ENCODE results near the gene BST1.
A peak's percentile ranks its signal among the peaks of the same experiment; 100 is the strongest.
"Not testable (repeated sequence)": the region's sequence is repeated elsewhere in the genome, so short reads cannot be mapped to it uniquely, and the experiment has no call there.

BST1 gene

DNA sequence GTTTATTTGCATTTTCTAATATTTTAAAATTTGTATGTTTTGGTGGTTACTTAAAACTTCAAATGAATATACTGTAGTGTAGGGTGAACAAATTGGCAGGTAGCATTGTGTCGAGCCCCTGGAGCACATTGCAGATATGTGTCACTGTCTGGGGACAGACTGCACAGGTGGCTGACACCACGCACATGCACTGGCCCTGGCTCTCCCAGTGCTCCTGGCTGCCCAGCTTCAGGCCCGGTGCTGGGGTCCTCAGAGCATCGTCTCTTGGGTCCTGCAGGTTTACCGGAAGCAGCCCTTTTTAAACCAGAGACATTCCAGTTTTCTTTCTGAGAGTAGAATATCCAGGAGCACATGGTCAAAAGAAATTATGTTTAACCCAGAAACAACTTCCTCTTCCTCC lies 15.6 kb downstream of the BST1 start:
- H3K27ac ChIP-seq: no peak overlapping the region
- TF ChIP-seq ZFX (IDR thresholded peaks at IDR 0.05): no peak
- TF ChIP-seq, protein P1, sequence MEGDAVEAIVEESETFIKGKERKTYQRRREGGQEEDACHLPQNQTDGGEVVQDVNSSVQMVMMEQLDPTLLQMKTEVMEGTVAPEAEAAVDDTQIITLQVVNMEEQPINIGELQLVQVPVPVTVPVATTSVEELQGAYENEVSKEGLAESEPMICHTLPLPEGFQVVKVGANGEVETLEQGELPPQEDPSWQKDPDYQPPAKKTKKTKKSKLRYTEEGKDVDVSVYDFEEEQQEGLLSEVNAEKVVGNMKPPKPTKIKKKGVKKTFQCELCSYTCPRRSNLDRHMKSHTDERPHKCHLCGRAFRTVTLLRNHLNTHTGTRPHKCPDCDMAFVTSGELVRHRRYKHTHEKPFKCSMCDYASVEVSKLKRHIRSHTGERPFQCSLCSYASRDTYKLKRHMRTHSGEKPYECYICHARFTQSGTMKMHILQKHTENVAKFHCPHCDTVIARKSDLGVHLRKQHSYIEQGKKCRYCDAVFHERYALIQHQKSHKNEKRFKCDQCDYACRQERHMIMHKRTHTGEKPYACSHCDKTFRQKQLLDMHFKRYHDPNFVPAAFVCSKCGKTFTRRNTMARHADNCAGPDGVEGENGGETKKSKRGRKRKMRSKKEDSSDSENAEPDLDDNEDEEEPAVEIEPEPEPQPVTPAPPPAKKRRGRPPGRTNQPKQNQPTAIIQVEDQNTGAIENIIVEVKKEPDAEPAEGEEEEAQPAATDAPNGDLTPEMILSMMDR (conservative IDR thresholded peaks at IDR 0.05): no peak

DNA sequence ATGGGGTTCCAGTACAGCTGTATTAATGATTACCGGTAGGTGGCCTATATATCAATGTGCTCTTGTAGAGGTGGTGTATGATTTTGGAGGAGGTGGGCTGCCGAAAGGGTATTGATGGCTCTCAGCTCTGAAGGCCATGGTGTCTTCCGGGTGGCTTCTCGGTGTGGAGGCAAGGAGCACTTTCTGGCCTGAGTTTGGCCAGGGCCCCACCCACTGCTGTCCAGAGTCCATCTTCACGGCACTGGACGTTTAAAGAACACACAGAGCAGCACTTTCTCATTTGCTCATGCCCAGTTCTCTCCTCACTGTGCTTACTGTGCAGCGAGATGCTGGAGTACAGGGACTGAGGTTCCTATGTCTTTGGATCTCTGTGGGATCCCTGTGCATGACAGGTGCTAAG lies 16.1 kb downstream of the BST1 start:
- no peak for TF ChIP-seq ZFX (IDR thresholded peaks at IDR 0.05)
- TF ChIP-seq, protein P1 (conservative IDR thresholded peaks at IDR 0.05): no peak
- no peak overlapping the region for H3K27ac ChIP-seq

DNA sequence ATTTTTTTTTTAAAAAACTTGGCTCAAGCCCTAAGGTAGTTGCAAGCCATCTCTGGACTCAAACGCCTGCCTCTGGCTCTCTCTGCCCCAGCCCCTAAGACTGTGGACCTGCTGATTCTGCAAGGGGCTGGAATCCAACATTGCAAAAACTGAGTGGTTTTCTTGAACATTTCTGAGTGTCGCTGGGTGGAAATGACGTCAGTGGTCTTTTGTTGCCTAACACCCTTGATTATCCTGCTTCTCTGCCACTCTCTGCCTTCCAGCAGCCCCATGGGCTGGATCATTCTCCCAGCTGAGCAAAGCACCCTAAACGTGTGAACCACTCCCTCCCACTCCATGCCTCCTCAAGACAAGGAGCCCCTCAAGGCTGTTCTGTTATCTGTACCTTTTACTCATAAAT lies 16.6 kb downstream of the BST1 start:
- H3K27ac ChIP-seq: no peak overlapping the region
- no peak for TF ChIP-seq ZFX (IDR thresholded peaks at IDR 0.05)
- TF ChIP-seq, protein P1 (conservative IDR thresholded peaks at IDR 0.05): no peak

DNA sequence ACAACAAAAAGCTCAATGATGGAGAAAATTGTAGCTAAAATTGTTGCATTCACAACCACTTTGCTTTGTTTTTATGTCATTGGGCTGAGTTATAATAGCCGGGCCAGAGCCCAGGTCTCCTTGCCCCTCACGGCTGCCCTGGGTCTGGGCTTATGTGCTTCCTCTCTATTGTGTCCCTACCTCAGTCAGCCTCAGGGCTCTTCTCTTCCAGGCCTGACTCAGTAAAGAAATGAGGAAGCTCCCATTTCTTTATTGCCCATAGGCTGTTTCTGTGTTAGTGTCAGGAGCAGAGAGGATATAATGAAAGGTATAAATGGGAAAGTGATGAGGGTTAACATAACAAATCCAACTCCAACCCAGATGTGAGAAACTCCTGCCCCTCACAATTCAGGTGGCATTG lies 18.0 kb downstream of the BST1 start:
- TF ChIP-seq, protein P1 (conservative IDR thresholded peaks at IDR 0.05): no peak
- no peak for TF ChIP-seq ZFX (IDR thresholded peaks at IDR 0.05)
- H3K27ac ChIP-seq: no peak overlapping the region

DNA sequence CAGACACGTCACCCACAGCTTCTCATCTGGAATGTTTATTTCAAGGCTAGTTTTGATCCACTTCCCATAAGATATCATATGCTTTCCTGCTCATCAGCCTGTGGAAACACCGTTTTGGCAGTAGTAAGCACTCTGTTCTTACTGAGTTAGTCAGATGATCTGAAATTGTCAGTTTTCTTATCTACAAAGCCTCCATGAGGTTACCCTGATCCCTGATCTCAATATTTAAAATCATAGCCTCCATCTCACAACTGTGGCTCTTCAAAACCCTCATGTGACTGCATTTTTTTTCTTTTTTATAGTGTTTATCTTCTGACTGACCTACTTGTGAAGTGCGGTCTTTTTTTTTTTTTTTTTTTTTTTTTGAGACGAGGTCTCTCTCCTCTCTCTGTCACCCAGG lies 22.7 kb downstream of the BST1 start:
- TF ChIP-seq, protein P1 (conservative IDR thresholded peaks at IDR 0.05): no peak; the same call in 1 of the 2 replicates
- TF ChIP-seq ZFX (IDR thresholded peaks at IDR 0.05): no peak
- H3K27ac ChIP-seq: no peak overlapping the region

DNA sequence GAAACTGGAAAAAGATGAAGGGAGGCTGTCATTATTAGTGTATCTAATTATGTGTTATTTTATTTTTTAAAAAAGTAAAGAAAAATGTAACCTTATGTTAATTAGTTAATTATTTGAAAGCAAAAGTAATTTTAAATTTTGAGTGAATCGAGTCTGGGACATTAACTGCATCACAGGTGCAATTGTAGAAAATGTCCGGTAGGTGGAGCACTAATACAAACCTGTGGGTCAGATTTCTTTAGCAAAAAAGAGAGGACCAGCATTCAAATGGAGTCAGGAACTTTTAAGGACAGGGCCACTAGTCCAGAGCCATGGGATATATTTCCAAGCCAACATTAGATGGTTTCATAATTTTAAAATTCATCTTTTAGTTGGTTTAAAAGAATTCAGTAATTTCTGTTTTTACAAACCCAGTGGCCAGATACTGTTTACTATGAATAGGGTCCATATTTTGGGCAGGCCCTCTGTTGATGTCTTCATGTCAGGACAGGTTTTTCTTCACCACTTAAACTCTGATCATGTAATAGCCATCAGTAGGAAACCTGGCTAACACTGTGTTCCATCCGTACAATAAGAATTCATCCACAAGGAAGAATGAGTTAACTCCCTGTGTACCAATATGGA lies 27.2 kb downstream of the BST1 start:
- TF ChIP-seq, protein P1 (conservative IDR thresholded peaks at IDR 0.05): peak; percentile 87
- no peak for TF ChIP-seq ZFX (IDR thresholded peaks at IDR 0.05)
- no peak overlapping the region for H3K27ac ChIP-seq

DNA sequence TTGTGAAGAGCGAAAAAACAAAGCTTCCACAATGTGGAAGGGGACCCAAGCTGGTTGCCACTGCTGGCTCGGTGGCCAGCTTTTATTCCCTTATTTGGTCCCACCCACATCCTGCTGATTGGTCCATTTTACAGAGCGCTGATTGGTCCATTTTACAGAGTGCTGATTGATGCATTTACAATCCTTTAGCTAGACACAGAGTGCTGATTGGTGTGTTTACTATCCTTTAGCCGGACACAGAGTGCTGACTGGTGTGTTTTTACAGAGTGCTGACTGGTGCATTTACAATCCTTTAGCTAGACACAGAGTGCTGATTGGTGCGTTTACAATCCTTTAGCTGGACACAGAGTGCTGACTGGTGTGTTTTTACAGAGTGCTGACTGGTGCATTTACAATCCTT lies 30.2 kb downstream of the BST1 start:
- H3K27ac ChIP-seq: not testable (repeated sequence)

DNA sequence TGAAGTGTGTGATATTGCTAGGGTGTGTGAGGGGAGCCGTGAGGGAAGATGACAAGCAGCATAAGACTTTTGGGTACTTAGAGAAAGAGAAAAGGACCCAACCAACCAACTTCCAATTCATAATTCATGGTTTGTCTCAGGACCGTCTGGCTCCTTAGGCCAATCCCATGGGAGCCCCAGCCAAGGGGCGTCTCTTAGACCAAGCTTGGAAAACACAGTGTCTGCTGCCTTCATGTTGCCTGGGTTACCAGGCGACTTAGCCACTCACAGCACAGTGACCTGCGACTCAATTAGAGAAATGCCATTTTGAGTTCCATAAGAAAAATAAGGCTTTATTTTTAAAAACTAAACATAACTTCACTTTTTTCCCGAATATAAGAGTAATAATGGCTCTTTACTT lies 32.7 kb downstream of the BST1 start:
- H3K27ac ChIP-seq: no peak overlapping the region
- TF ChIP-seq, protein P1 (conservative IDR thresholded peaks at IDR 0.05): no peak
- no peak for TF ChIP-seq ZFX (IDR thresholded peaks at IDR 0.05)

Data from C4-2B (cell line).